Measurements from ENCODE around the gene CYP39A1.

The CYP39A1 gene

DNA sequence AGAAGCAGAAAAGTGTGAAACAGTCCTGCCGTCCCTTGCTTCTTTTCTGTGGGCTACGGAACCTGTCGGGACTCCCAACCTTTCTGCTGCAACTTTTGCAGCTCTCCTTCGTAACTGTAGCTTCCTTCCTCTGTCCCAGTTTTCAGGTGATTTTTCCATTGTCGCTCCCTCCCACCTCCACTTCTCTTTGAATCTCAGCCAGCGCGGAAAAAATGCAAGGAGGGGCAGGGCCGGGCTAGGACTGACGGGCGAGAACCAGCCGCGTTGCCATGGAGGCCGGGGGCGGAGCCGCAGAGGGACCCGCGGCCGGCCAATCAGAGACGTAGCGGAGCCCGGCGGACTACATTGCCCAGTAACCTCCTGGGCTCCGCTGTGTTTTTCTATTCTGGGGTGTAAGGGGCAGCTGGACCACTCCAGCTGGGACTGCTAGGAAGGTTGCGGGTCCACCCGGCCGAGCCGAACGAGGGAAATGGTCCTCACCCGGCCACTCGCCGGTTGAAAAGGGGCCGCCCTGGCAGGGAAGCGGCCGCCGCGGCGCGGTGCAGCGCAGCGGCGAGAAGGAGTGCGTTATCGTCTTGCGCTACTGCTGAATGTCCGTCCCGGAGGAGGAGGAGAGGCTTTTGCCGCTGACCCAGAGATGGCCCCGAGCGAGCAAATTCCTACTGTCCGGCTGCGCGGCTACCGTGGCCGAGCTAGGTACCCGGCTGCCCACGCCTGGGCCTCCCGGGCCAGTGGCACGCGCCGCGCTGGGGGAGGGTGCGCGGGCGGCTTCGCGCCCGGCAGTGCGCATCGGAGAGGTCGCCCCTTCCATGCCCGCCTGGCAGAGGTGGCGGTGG, at the start of gene CYP39A1, which contains the start of gene SLC25A27:
CYP39A1 (minus strand) TSS at position 216 of the 836 bp plus-strand sequence. CDS start 236 bp downstream, outside the sequence.
SLC25A27 (plus strand) TSS at position 373 of the 836 bp plus-strand sequence; CDS start at position 591, 218 bp downstream.
- DNase-seq (ENCODE audit: low read depth in 1 of 2, low spot score in 1 of 2): peak; percentile 53 to 59

DNA sequence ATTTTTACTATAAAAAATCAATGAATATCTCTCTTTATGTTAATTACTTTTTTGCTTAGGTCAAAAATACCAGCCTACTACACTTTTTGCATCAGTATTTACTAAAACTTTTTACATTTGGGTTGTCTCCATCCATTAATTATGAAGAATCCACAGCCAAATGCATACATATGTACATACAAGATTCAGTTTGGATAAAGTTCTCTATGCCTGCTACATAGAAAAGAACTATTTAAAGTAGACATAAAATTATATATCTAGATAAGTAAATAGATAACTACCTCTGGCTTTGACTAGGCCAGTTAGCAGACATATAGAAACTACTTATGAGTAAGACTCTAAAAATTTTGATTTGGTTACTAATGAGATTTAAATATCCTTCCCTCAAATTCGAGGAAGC, 47.4 kb upstream of the CYP39A1 start:
- DNase-seq (ENCODE audit: low read depth in 1 of 2, low spot score in 1 of 2): no peak

GRCh38 chr6:46690911-46691451, 38.4 kb upstream of the CYP39A1 start:
- no peak for DNase-seq (ENCODE audit: low read depth in 1 of 2, low spot score in 1 of 2)

GRCh38 chr6:46690141-46690755, 37.6 kb upstream of the CYP39A1 start:
- DNase-seq (ENCODE audit: low read depth in 1 of 2, low spot score in 1 of 2): no peak

GRCh38 chr6:46689657-46690056, 37.0 kb upstream of the CYP39A1 start:
- no peak for DNase-seq (ENCODE audit: low read depth in 1 of 2, low spot score in 1 of 2)

DNA sequence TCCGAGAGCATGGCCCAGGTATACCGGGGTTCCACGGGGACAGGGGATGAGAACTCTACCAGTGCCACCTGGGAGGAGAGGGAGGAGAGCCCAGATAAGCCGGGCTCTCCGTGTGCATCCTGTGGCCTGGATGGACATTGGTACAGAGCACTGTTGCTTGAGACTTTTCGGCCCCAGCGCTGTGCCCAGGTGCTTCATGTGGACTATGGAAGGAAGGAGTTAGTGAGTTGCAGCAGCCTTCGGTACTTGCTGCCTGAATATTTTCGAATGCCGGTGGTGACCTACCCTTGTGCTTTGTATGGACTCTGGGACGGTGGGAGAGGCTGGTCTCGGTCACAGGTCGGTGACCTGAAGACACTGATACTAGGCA, 36.3 kb upstream of the CYP39A1 start:
- DNase-seq (ENCODE audit: low read depth in 1 of 2, low spot score in 1 of 2): no peak

- DNase-seq (ENCODE audit: low read depth in 1 of 2, low spot score in 1 of 2): no peak
Observed at GRCh38 chr6:46688117-46688965, 35.7 kb upstream of the CYP39A1 start.

DNA sequence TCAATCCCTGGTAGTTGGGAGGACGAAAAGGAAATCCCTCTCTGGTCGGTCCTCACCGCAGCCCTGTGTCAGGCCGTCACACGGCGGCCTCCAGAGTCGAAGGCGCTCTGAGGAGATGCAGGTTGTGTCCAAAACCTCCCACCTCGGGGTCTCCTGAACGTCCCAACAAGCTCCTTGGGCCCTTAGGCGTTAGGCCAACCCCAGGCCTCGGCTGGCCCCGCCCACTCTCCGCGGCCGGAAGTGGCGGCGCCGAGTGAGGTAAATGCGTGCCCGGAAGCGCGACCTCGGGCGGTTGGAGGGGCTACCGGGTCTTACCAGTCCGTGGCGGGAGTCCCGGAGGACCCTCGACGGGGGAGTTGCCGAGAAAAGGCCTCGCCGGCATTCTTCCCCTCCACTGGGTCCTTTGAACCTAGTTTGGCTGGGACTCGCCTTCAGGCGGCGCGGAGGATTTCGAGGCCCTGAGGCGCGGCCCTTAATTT, 35.0 kb upstream of the CYP39A1 start, which contains the start of gene TDRD6:
TDRD6 (plus strand) TSS at position 267 of the 479 bp plus-strand sequence. CDS start 244 bp downstream, outside the sequence.
- no peak for DNase-seq (ENCODE audit: low read depth in 1 of 2, low spot score in 1 of 2)

DNA sequence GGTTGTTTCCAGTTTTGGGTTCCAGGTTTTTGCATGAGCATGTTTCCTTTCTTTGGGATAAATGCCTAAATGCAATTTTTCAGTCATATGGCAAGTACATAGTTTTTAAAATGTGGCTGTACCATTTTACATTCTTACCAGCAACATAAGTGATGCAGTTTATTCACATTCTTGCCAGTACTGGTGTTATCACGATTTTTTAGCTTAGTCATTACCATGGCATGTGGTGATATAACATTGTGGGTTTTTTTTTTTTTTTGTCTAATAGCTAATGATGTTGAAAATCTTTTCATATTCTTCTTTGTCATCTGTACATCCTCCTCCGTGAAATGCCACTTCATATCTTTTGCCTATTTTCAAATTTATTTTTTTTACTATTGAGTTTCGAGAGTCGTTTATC, 32.2 kb upstream of the CYP39A1 start:
- DNase-seq (ENCODE audit: low read depth in 1 of 2, low spot score in 1 of 2): no peak

GRCh38 chr6:46677314-46677654, 24.7 kb upstream of the CYP39A1 start:
- no peak for DNase-seq (ENCODE audit: low read depth in 1 of 2, low spot score in 1 of 2)

- DNase-seq (ENCODE audit: low read depth in 1 of 2, low spot score in 1 of 2): no peak
Observed at GRCh38 chr6:46676604-46677313, 24.1 kb upstream of the CYP39A1 start.

DNA sequence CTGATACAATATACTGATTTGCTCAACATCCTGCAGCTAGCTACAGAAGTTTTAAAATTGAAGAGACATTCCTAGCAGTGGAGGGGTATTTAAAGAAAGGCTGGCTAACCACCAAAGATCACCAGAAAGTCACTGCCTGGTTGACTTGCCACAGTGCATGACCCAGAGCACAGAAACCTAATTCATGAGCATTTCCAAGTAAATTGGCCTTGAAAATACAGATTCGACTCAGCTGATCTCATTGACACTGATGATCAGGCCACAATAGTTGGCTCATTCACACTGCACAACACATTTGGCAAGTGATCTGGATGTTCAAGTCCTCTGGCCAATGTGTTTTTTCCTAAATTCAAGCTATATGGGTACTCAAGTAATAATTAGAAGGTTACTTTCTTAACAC, 21.8 kb upstream of the CYP39A1 start:
- DNase-seq (ENCODE audit: low read depth in 1 of 2, low spot score in 1 of 2): no peak

DNA sequence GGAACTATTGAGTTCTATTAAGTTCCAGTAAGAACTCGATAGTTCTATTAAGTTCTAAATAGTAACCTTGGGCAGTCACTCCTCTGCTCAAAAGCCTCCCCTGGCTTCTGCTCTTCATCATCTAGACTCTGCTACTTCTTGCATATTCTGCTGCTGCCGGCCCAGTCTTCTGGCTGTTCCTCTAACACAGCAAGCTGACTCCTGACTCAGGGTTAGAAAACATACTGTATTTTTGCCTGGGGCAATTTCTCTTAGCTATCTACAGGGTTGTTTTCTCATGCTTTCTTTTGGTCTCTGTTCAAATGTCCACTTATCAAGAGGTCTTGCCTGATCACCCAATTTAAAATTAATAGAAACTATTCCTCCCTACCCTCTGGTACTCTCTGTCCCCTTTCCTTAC, 14.8 kb upstream of the CYP39A1 start:
- no peak for DNase-seq (ENCODE audit: low read depth in 1 of 2, low spot score in 1 of 2)

DNA sequence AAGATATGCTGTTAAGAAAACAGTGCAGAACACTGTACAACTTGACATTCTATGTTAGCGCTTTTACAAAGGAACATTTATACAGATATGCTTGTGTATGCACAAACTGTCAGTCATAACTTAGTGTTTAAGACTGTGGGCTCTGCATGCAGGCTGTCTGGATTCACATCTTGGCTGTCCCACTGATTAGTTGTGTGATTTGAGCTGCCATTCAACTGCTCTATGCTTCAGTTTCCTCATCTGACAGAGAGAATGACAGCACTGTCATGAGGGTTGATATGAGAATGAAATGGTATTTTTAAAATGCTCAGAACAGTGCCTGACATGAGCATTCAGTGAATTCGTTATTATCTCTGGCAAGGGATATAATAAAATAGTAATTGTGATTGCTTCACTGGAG, 8.9 kb upstream of the CYP39A1 start:
- no peak for DNase-seq (ENCODE audit: low read depth in 1 of 2, low spot score in 1 of 2)

DNA sequence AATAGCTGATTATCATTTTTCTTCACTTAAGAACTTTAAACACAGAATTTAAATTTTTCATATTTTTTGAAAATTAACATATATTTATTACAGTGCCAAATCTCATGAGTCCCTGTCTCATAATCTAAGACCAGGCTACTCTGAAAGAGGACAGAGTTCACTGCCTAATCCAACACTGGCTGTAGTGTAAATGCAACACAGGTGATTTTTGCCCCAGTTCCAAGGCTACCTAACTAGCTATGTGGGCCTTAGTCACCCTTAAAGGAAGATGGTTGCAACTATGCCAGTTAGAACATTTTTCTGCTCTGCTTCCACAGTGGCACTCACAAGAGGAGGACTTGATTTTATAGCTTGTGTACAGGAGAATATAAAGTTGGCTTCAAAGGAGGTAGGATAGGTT, 5.0 kb upstream of the CYP39A1 start:
- DNase-seq (ENCODE audit: low read depth in 1 of 2, low spot score in 1 of 2): no peak

DNA sequence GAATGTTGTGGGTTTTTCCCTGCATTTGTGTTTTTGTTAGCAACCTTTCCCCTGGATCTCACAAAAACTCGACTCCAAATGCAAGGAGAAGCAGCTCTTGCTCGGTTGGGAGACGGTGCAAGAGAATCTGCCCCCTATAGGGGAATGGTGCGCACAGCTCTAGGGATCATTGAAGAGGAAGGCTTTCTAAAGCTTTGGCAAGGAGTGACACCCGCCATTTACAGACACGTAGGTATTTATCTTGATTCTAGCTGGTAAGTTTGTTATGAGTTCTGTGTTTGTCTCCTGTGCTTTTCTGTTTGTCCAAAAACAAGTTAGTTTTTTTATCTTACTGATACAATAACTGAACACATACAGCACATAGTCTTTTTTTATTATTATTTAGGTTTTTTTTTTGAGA, 3.2 kb upstream of the CYP39A1 start:
- no peak for DNase-seq (ENCODE audit: low read depth in 1 of 2, low spot score in 1 of 2)

DNA sequence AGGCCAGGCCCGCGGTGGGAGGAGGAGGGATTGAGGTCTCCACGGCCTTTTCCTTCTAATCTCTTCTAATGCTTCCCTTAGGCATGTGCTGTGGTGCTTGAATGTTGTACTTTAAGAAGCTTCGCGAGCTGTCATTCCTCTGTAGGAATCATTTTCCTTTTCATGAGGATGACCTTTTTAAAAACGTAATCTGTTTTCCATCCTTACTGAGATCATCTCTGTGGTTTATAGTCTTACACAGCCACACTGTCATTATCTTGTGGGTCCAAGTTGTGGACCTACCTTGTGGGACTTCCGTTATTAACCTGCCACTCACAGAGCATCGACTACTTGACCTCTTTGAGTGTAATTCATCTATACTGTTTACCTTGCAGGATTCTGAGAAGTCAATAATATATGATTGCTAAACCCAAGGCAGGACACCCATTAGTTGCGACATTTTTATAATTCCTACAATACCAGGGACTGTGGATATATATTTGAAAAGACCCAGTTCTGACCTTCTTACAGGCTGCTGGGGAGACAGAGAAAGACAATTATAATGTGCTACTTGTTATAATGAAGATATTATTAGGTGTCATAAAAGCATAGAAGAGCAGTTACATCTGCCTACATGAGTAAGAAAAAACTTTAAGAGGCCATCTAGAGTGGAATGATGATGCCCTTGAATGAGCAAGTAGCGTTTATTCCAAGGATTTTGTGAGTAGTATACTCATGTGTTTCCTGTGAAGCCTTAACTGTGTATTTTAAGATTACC, 999 bp upstream of the CYP39A1 start:
- no peak for DNase-seq (ENCODE audit: low read depth in 1 of 2, low spot score in 1 of 2)

DNA sequence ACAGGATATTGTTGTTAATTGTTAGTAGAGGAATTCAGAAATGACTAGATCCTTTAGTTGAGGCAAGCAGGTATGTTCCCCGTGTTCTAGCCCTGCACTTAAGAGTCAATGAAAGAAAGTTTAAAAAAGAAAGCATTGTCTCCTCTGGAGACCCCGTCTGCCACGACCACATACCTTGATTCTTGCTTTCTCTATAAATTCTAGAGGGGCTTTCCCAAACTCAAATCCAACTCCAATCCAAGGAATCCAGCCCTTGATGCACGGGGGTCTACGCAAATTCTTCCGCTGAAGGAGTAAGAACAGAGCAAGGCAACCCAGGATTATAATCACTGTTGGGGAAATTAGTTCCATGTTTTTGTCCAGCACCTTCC, 401 bp downstream of the CYP39A1 start:
- DNase-seq (ENCODE audit: low read depth in 1 of 2, low spot score in 1 of 2): no peak

GRCh38 chr6:46651816-46652215, 802 bp downstream of the CYP39A1 start:
- no peak for DNase-seq (ENCODE audit: low read depth in 1 of 2, low spot score in 1 of 2)

- DNase-seq (ENCODE audit: low read depth in 1 of 2, low spot score in 1 of 2): no peak
Observed at GRCh38 chr6:46651006-46651405, 1.6 kb downstream of the CYP39A1 start.

Measured in activated T-helper 1 cell treated with anti-CD3 and anti-CD28 coated beads, Interleukin-2, amount 50 U/mL, for 16 hours (primary cell).